Stimulated activated CD4-positive, alpha-beta T cell treated with anti-CD3 and anti-CD28 coated beads, Interleukin-1b, Interleukin-23, amount 100 ng/mL, for 24 hours (primary cell): ENCODE measurements around the gene SENP7.
"Not testable (repeated sequence)": the region's sequence is repeated elsewhere in the genome, so short reads cannot be mapped to it uniquely, and the experiment has no call there.

Experiments
- DNase-seq, 4 experiments: peaks; one replicate each; pipeline ENCODE4 v3.0.0-alpha.2; 2020; ENCODE audit warnings: low read depth in 4 of 4, low spot score in 1 of 4

Gene SENP7

GRCh38 chr3:101521211-101521701 lies 8.2 kb upstream of the SENP7 start:
- DNase-seq, result no peak

DNA sequence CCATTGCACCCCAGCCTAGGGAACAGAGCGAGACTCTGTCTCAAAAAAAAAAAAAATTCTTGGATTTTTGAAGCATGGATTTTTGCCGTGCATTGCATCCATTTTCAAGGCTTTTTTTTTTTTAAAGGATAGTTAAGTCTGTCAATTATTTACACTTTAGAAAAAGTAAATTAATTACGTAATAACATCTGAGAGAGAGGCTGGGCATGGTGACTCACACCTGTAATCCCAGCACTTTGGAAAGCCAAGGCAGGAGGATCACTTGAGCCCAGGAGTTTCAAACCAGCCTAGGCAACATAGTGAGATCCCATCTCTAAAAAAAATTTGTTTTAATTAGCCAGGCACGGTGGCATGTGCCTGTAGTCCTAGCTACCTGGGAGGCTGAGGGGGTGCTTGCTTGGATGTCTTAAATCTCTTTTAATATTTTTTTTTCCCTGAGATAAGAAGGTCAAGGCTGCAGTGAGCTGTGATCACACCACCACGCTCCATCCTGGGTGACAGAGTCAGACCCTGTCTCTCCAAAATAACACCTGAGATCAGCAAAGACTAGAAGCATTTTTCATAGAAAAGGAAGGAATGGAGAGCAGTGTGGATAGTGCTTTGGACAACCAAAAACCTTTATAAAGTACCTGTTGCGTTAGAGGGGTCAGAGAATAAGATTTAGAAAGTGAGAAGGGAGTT lies 6.8 kb upstream of the SENP7 start:
- no peak for DNase-seq

DNA sequence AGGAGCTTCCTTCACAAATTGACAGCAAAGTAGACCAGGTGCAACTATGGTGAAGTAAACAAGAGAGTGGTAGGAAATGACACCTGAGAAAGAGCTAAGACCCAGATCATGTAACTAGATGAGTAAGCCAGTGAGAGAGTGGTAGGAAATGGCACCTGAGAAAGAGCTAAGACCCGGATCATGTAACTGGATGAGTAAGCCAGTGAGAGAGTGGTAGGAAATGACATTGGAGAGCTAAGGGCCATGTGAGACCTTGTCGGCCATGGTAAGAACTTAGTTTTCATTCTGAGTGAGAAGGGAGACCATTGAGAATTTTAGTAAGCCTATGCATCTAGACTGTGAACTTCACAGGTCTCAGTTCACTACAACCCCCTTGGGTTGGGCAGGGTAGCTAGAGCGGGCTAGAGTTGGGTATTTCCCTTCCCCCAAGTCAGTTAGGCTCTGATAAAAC lies 5.4 kb upstream of the SENP7 start:
- peak in 2 of 4 experiments; percentile 7 to 26 for DNase-seq

GRCh38 chr3:101513419-101513986 lies 491 bp upstream of the SENP7 start:
- no peak for DNase-seq

DNA sequence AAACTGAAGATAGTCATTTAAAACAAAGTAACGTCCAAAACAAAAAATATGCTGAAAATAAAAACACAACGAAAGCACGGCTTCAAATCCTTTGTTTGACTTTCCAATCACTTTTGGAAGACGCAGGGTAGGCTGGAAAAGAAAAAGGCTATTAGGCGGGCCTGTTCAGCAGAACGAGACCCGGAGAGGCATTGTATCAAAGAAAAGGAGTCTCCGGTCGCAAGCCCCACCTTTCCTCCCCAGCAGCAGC lies 691 bp downstream of the SENP7 start:
- DNase-seq, result no peak

GRCh38 chr3:101509811-101510210 lies 3.2 kb downstream of the SENP7 start:
- no peak for DNase-seq

DNA sequence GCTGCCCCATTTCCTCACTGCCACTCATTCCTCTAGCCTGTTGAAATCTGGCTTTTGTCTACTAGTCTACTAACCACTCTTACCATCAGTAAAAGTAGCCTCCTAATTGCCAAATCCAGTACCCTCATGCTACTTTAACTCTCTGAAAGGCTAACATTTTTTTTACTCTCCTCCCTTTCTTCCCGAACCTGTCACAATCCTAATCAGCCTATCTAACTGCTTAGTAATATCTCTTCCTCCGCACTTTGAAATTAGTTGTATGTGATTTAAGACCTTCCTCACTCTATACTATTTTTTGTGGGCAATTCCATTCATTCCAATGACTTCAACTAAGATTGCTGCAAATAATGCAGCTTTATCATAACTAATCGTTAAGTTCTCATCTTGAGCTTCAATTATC lies 3.7 kb downstream of the SENP7 start:
- no peak for DNase-seq

DNA sequence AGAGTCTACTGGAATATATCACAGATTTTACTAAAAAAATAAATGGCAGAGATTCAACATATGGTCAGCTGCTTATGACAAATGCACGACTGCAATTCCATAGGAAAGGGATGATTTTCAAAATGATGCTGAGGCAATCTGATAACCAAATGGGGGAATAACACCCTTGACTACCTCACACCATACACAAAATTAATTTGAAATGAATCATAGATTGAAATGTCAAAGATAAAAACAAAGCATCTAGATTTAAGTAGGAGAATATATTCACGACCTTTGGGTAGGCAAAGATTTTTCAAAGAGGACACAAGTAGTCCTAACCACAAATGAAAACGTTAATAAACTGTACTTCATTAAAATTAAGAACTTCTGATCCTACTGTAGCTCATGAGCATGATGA lies 11.2 kb downstream of the SENP7 start:
- no peak for DNase-seq

DNA sequence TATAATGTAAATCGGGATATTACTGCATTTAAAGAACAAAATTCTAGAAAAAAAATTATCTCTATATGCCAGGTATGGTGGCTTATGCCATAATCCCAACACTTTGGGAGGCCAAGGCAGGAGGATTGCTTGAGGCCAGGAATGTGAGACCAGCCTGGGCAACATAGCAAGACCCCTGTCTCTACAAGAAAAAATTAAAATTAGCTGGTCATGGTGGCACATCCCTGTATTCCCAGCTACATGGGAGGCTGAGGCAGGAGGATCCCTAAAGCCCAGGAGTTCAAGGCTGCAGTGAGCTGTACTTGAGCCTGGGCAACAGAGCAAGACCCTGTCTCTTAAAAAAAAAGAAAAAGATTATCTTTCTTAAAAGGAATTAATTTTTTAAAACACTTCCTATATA lies 12.8 kb downstream of the SENP7 start:
- no peak for DNase-seq

DNA sequence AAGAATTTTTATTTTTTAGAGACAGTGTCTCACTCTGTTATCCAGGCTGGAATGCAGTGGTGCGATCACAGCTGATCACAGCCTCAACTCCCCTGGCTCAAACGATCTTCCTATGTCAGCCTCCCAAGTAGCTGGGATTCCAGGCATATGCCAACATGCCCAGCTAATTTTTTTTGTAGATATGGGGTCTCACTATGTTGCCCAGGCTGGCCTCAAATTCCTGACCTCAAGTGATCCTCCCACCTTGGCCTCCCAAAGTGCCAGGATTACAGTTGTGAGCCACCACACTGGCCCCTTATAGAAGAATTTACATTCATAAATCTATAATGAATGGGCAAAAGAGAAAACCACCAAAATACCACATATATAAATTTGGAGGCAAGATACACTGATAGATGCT lies 15.2 kb downstream of the SENP7 start:
- DNase-seq, result no peak

DNA sequence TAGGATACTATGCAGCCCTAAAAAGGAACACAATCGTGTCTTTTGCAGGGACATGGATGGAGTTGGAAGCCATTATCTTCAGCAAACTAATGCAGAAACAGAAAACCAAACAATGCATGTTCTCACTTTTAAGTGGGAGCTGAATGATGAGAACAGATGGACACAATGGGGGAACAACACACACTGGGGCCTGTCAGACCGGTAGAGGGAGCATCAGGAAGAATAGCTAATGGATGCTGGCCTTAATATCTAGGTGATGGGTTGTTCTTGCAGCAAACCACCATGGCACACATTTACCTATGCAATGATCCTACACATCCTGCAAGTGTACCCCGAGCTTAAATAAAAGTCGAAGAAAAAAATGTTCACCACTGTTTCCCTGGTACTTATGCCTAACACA lies 17.5 kb downstream of the SENP7 start:
- DNase-seq, result no peak

- no peak for DNase-seq
These were observed 28.0 kb downstream of the SENP7 start for GRCh38 chr3:101484805-101485620.

GRCh38 chr3:101478980-101479379 lies 34.0 kb downstream of the SENP7 start:
- no peak for DNase-seq

- DNase-seq, result not testable (repeated sequence)
These were observed 38.0 kb downstream of the SENP7 start for GRCh38 chr3:101474841-101475552.

DNA sequence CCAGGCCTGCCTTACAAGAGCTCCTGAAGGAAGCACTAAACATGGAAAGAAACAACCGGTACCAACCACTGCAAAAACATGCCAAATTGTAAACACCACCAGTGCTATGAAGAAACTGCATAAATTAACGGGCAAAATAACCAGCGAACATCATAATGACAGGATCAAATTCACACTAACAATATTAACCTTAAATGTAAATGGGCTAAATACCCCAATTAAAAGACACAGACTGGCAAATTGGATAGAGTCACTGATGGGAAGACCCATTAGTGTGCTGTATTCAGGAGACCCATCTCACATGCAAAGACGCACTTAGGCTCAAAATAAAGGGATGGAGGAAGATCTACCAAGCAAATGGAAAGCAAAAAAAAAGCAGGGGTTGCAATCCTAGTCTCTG lies 44.3 kb downstream of the SENP7 start:
- DNase-seq, result not testable (repeated sequence)

DNA sequence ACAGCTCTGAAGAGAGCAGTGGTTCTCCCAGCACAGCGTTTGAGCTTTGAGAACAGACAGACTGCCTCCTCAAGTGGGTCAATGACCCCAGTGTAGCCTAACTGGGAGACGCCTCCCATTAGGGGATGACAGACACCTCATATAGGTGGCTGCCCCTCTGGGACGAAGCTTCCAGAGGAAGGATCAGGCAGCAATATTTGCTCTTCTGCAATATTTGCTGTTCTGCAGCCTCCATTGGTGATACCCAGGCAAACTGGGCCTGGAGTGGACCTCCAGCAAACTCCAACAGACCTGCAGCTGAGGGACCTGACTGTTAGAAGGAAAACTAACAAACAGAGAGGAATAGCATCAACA lies 45.7 kb downstream of the SENP7 start:
- DNase-seq, result not testable (repeated sequence)

DNA sequence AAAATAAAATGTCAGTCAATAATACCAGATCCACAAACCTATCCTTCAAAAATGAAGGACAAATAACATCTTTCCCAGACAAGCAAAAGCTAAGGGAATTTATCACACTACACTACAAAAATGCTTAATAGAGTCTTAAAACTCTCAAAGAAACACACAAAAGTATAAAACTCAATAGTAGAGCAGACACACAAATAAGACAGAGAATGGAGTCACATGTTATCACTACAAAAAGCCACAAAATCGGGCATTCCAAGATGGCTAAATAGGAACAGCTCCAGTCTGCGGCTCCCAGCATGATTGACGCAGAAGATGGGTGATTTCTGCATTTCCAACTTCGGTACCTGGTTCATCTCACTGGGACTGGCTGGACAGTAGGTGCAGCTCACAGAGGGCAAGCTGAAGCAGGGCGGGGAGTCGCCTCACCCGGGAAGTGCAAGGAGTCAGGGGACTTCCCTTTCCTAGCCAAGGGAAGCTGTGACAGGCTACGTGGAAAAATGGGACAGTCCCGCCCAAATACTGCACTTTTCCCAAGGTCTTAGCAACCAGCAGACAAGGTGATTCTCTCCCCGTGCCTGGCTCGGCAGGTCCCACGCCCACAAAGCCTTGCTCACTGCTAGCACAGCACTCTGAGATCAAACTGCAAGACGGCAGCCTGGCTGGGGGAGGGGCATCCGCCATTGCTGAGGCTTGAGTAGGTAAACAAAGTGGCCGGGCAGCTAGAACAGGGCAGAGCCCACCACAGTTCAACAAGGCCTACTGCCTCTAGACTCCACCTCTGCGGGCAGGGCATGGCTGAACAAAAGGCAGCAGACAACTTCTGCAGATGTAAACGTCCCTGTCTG lies 46.3 kb downstream of the SENP7 start:
- peak in 1 of 4 experiments; percentile 55 for DNase-seq

DNA sequence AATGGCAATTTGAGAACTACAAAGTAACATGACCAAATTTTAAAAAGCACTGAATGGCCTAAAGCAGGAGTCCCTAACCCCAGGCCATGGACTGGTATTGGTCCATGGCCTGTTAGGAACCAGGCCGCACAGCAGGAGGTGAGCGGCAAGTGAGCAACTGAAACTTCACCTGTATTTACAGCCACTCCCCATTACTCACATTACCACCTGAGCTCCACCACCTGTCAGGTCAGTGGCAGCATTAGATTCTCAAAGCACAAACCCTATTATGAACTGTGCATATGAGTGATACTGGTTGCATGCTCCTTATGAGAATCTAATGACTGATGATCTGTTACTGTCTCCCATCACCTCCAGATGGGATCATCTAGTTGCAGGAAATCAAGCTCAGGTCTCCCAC lies 48.8 kb downstream of the SENP7 start:
- DNase-seq, result no peak

GRCh38 chr3:101461451-101461850 lies 51.6 kb downstream of the SENP7 start:
- DNase-seq, result no peak

DNA sequence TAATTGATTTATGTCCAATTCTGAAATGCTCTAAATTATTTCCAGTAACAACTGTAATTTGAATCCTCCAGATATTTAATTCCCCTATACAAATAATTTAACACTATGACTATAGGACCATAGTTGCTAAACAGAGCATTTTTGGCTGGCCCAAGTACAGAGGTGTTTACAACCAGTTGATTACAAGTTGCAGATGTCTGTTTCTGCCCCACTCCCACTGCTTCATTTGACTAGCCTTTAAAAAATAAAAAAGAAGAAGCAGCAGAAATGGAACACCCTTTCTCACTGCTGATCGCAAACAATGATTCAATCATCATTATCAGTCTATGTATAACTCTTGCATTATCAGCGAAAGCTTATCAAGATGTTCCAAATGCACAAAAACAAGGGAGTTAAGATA lies 54.6 kb downstream of the SENP7 start:
- DNase-seq, result no peak

DNA sequence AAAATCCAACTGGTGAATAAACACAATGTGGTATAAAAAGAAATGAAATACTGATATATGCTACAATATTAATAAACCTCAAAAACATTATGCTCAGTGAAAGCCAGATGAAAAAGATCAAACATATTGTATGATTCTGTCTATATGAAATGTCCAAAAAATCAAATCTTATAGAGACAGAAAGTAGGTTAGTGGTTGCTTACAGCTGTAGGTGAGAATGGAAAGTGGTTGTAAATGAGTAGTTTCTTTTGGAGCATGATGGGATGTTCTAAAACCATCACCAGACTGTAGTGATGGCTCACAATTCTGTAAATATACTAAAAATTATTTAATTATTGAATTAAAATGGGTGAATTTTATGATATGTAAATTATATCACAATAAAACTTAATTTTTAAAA lies 58.4 kb downstream of the SENP7 start:
- DNase-seq, result no peak
